IMR-90 (cell line): ENCODE measurements around the gene POLR1A. TPM values are rescaled to one million over a fixed set of nuclear protein-coding genes. Genes with fewer than 3 reads are reported as not detected.

Experiments
- ATAC-seq: fragments of 200-7000 bp; cut with Tn5 transposase; 2 replicates; pipeline ENCODE4 v1.9.1; 2020; ENCODE audit warnings: low read depth, mild to moderate bottlenecking, moderate library complexity
- BruUV-seq: library from RNA; stranded (reverse); fragments of 400-500 nt; replicated peaks from 2 replicates; lab custom pipeline; 2021; lab: Mats Ljungman, UMichigan
- CTCF ChIA-PET: fragments of 300-600 bp; formaldehyde crosslinking; extraction: SDS; loops from one replicate; lab custom pipeline; 2021; ENCODE audit warnings: antibody characterized with exemption; lab: Yijun Ruan, JAX
- POLR2A ChIA-PET: fragments of 300-600 bp; sonication (Branson Sonifier 250); formaldehyde crosslinking; loops from one replicate; lab custom pipeline; 2022; ENCODE audit warnings: antibody characterized with exemption; ENCODE audit not compliant: unreplicated experiment; lab: Charles Lee
- DNase-seq: peaks from one replicate; pipeline ENCODE4 v3.0.0; 2013
- H2AFZ ChIP-seq: replicated peaks from 2 replicates; pipeline ENCODE3; 2013; ENCODE audit warnings: low read length, mild to moderate bottlenecking; ENCODE audit not compliant: poor library complexity
- H2AK5ac ChIP-seq: 2 replicates; pipeline ENCODE4 v1.6.1; 2013; ENCODE audit warnings: low read depth, low read length, inconsistent platforms
- H2AK9ac ChIP-seq: replicated peaks from 2 replicates; pipeline ENCODE3; 2013; ENCODE audit warnings: mild to moderate bottlenecking, low read depth, low read length, moderate library complexity; ENCODE audit not compliant: poor library complexity
- H2BK120ac ChIP-seq: 2 replicates; pipeline ENCODE4 v1.6.1; 2013; ENCODE audit warnings: low read depth, low read length, inconsistent platforms
- H2BK15ac ChIP-seq: 3 replicates; pipeline ENCODE4 v1.6.1; 2013; ENCODE audit warnings: low read depth, low read length, inconsistent platforms
- H2BK20ac ChIP-seq: 2 replicates; pipeline ENCODE4 v1.6.1; 2013; ENCODE audit warnings: low read depth, mild to moderate bottlenecking, inconsistent platforms, low read length, moderate library complexity
- H2BK5ac ChIP-seq: 2 replicates; pipeline ENCODE4 v1.6.1; 2013; ENCODE audit warnings: mild to moderate bottlenecking, low read depth, low read length, inconsistent platforms; ENCODE audit not compliant: poor library complexity, severe bottlenecking
- H3K14ac ChIP-seq: replicated peaks from 2 replicates; pipeline ENCODE4 v1.6.1; 2013; ENCODE audit warnings: low read depth, low read length, inconsistent platforms
- H3K18ac ChIP-seq: 2 replicates; pipeline ENCODE4 v1.6.1; 2013; ENCODE audit warnings: low read depth, low read length, control low read depth
- H3K23ac ChIP-seq: 2 replicates; pipeline ENCODE4 v1.6.1; 2013; ENCODE audit warnings: low read depth, low read length, inconsistent platforms
- H3K27ac ChIP-seq: 2 replicates; pipeline ENCODE4 v1.5.1; 2013; ENCODE audit warnings: mild to moderate bottlenecking, control low read depth, low read length; ENCODE audit not compliant: insufficient read depth
- H3K27me3 ChIP-seq: 2 replicates; pipeline ENCODE4 v1.6.1; 2013; ENCODE audit warnings: low read length; ENCODE audit not compliant: control insufficient read depth, insufficient read depth
- H3K36me3 ChIP-seq: 2 replicates; pipeline ENCODE4 v1.6.1; 2013; ENCODE audit warnings: low read length, mixed read lengths; ENCODE audit not compliant: control insufficient read depth, insufficient read depth
- H3K4ac ChIP-seq: 2 replicates; pipeline ENCODE4 v1.6.1; 2013; ENCODE audit warnings: low read depth, low read length, inconsistent platforms
- H3K4me1 ChIP-seq: 2 replicates; pipeline ENCODE4 v1.6.1; 2013; ENCODE audit warnings: low read length, mixed read lengths; ENCODE audit not compliant: control insufficient read depth, insufficient read depth
- H3K4me2 ChIP-seq: 2 replicates; pipeline ENCODE4 v1.6.1; 2013; ENCODE audit warnings: low read depth, mild to moderate bottlenecking, control low read depth, low read length, moderate library complexity
- H3K4me3 ChIP-seq: 2 replicates; pipeline ENCODE4 v1.5.1; 2013; ENCODE audit warnings: low read depth, mild to moderate bottlenecking, control low read depth, low read length, moderate library complexity; ENCODE audit not compliant: insufficient read depth
- H3K56ac ChIP-seq: 2 replicates; pipeline ENCODE4 v1.6.1; 2013; ENCODE audit warnings: low read length, inconsistent platforms; ENCODE audit not compliant: insufficient read depth; ENCODE audit errors: extremely low read depth
- H3K79me1 ChIP-seq, 2 experiments: 2 replicates each; pipeline ENCODE4 v1.6.1; 2013; ENCODE audit warnings: low read length in 2 of 2, inconsistent platforms in 1 of 2, low read depth in 1 of 2
- H3K9ac ChIP-seq: 2 replicates; pipeline ENCODE4 v1.6.1; 2013; ENCODE audit warnings: low read depth, low read length, control low read depth
- H3K9me1 ChIP-seq: 2 replicates; pipeline ENCODE4 v1.6.1; 2013; ENCODE audit warnings: low read length, inconsistent platforms; ENCODE audit not compliant: insufficient read depth
- H3K9me3 ChIP-seq: 2 replicates; pipeline ENCODE4 v1.6.1; 2013; ENCODE audit warnings: low read length; ENCODE audit not compliant: control insufficient read depth, insufficient read depth
- H4K20me1 ChIP-seq: 2 replicates; pipeline ENCODE4 v1.6.1; 2013; ENCODE audit warnings: low read length, inconsistent platforms; ENCODE audit not compliant: insufficient read depth
- H4K5ac ChIP-seq: 2 replicates; pipeline ENCODE4 v1.6.1; 2013; ENCODE audit warnings: mild to moderate bottlenecking, low read depth, low read length, control low read depth
- H4K8ac ChIP-seq, 2 experiments: 2 replicates each; pipeline ENCODE4 v1.6.1; 2013; ENCODE audit warnings: low read depth in 2 of 2, low read length in 2 of 2, control low read depth in 1 of 2, inconsistent platforms in 1 of 2
- H4K91ac ChIP-seq: 2 replicates; pipeline ENCODE4 v1.6.1; 2013; ENCODE audit warnings: low read depth, low read length, inconsistent platforms; ENCODE audit not compliant: insufficient read depth
- CHD1 ChIP-seq: IDR thresholded peaks from 2 replicates; pipeline ENCODE4 v1.6.1; 2012; ENCODE audit warnings: low read depth, low read length, improper control_type of control experiment
- WGBS, 2 experiments: methylation state at CpG; one replicate each; pipeline versions ENCODE4 v1.1.5 to v1.1.7; 2013; ENCODE audit warnings: missing lambda C conversion rate in 2 of 2; ENCODE audit not compliant: insufficient read length in 1 of 2; ENCODE audit errors: extremely low coverage in 2 of 2; 5-methylcytosine and 5-hydroxymethylcytosine counted together
- dilution Hi-C: fragments of 300-500 bp; cut with HindIII; formaldehyde crosslinking; loops from one replicate; pipeline ENCODE4 v1.14.3; 2018; ENCODE audit warnings: low sequenced_read_pairs; ENCODE audit not compliant: unreplicated experiment
- in situ Hi-C: fragments of 300-500 bp; cut with MboI; formaldehyde crosslinking; loops from 3 replicates; pipeline ENCODE4 v1.14.3; 2019; ENCODE audit warnings: low sequenced_read_pairs, inconsistent platforms, mixed read lengths
- intact Hi-C: fragments of 100-400 bp; cut with micrococcal nuclease; formaldehyde crosslinking; loops from 2 replicates; pipeline ENCODE4 v1.10.0; 2022
- polyA plus RNA-seq, 3 experiments: library from polyadenylated mRNA; depleted of rRNA; stranded (reverse); fragments of >200 nt; gene quantifications; 2 replicates each; pipeline ENCODE4 v1.2.3, GENCODE V29; 2012; ENCODE audit warnings: low replicate concordance in 1 of 3
- total RNA-seq: library from RNA; depleted of rRNA; stranded (reverse); fragments of >200 nt; gene quantifications from 2 replicates; pipeline ENCODE4 v1.2.3, GENCODE V29; 2012

Gene POLR1A
- total and polyA plus RNA-seq, 2 of the 4 experiments (the other 2 are of a cell fraction) = 7.6 to 27.4 TPM

DNA sequence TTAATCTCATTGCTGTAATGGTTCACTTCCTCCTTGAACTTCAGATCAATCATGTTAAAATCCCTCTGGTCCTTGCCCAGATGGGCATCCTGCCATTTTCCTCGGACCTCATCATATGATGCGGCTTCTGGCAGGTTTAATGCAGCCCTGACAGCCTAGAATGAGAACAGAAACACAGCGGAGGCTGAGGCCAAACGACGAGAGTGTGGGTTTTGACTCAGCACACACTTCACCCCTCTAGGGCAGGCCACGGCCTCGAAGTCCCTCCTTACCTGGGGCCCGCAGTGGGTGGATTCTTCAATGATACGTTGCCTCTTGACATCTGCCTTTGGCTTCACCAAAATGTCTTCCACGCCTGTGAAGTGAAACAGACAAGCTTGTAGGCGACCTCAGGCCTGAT is 56.8 kb downstream of the POLR1A start:
- no peak overlapping the region for H3K9ac ChIP-seq
- no peak overlapping the region for H2BK120ac ChIP-seq
- H3K18ac ChIP-seq = no peak overlapping the region
- no peak overlapping the region for H3K23ac ChIP-seq
- H3K9me1 ChIP-seq = peaks cover 4% of the 10 kb centered on the region; the same call in 1 of the 2 replicates
- dilution Hi-C loops = no loop called here
- H2AK9ac ChIP-seq = no peak overlapping the region
- H3K27me3 ChIP-seq = no peaks in the 10 kb centered on the region
- no peak overlapping the region for H3K4me3 ChIP-seq
- H4K20me1 ChIP-seq = no peaks in the 10 kb centered on the region
- H3K9me3 ChIP-seq = no peaks in the 10 kb centered on the region
- no peak overlapping the region for H2BK20ac ChIP-seq
- peaks cover 2% of the 10 kb centered on the region for H3K4me1 ChIP-seq
- intact Hi-C loops = no loop called here
- H3K36me3 ChIP-seq = peaks cover 68% of the 10 kb centered on the region
- H2BK5ac ChIP-seq = no peak overlapping the region
- no peak overlapping the region for H4K5ac ChIP-seq
- H3K27ac ChIP-seq = no peak overlapping the region
- ATAC-seq = no peak
- CTCF ChIA-PET = interaction anchor here (0.6 kb wide), 1 partner anchor 110 kb away, joined by 11 read pairs; no protein-coding TSS in a partner anchor
- H3K56ac ChIP-seq = no peak overlapping the region
- POLR2A ChIA-PET = no interaction called here
- no peak for TF ChIP-seq CHD1
- H2AFZ ChIP-seq = no peak overlapping the region
- no peak overlapping the region for H3K4ac ChIP-seq
- in situ Hi-C loops = no loop called here
- DNase-seq = no peak
- H3K4me2 ChIP-seq = no peak overlapping the region
- no peak overlapping the region for H3K14ac ChIP-seq
- H2BK15ac ChIP-seq = no peak overlapping the region
- WGBS, 2 experiments = no CpG with 5 or more reads among the region's 11 CpGs
- H3K79me1 ChIP-seq = peaks cover 0 to 2% of the 10 kb centered on the region in 2 experiments; a peak in 1 of 4 replicates
- BruUV-seq = no TSS peak
- H4K91ac ChIP-seq = no peak overlapping the region
- H2AK5ac ChIP-seq = no peak overlapping the region
- H4K8ac ChIP-seq = no peak overlapping the region
